ENCODE measurements around the gene LILRB1. TPM values are rescaled to one million over a fixed set of nuclear protein-coding genes. Genes with fewer than 3 reads are reported as not detected.

The LILRB1 gene
- total RNA-seq, 1 donor from 2014 or later = not detected

DNA sequence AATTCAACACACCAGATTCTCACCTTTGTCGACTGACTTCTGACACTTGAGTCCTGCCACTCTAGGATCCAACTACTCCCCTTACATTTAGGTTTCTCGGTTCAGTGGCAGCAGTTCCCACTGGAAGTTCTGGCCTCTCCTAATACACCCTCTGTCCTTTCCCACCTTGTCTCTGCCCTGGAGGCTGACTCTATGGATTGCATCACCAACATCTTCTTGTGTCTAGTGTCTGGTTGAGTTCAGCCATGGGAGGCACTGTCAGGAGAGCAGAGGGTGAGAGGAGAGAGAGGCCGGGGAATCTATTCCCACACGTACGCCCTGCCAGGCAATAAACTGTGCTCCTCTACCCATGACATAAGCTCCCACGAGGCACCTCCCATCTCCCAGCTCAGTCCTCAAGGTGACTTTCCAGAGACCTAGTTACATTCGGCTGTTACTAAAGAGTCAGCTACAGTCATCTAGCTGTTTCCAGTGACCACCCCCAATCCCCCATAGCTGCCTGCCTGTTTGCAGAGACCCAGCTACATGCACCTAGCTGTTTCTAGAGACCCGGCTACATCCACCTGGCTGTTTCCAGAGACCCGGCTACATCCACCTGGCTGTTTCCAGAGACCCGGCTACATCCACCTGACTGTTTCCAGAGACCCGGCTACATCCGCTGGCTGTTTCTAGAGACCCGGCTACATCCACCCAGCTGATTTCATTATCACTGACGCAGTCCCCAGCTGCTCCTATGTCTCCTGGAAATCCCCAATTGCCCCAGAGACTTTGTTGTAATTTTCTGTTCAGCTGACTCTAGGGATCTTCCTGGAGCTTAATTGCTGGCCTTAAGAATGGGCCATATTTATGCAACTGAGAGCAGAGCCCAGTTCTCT is 24.4 kb downstream of the LILRB1 start:
- Mint-ChIP-seq H3K4me1 (ENCODE audit: unreplicated experiment) (no peaks in the 10 kb centered on the region), H3K4me3 (no peak overlapping the region), H3K9me3 (no peaks in the 10 kb centered on the region), H3K36me3 (no peaks in the 10 kb centered on the region), H3K27me3 (no peaks in the 10 kb centered on the region), H3K27ac (no peak overlapping the region)
- no peak for DNase-seq (ENCODE audit: extremely low spot score, unreplicated experiment)
- TF ChIP-seq, protein P1, sequence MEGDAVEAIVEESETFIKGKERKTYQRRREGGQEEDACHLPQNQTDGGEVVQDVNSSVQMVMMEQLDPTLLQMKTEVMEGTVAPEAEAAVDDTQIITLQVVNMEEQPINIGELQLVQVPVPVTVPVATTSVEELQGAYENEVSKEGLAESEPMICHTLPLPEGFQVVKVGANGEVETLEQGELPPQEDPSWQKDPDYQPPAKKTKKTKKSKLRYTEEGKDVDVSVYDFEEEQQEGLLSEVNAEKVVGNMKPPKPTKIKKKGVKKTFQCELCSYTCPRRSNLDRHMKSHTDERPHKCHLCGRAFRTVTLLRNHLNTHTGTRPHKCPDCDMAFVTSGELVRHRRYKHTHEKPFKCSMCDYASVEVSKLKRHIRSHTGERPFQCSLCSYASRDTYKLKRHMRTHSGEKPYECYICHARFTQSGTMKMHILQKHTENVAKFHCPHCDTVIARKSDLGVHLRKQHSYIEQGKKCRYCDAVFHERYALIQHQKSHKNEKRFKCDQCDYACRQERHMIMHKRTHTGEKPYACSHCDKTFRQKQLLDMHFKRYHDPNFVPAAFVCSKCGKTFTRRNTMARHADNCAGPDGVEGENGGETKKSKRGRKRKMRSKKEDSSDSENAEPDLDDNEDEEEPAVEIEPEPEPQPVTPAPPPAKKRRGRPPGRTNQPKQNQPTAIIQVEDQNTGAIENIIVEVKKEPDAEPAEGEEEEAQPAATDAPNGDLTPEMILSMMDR (conservative IDR thresholded peaks at IDR 0.05) = no peak

DNA sequence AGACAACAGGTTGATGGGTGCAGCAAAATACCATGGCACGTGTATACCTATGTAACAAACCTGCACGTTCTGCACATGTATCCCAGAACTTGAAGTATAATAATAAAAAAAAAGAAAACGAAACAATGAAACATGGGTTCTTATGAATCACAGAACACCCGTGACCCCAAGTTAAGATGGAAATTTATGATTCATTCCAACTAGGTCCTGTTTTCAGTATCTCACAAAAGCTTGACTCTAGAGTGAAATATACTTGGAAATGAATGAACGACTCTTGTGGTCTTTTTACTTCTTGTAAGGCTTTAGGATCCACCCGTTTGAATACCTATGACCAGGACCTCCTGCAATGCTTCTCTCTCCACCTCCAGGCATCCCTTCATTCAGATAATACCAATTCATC is 29.0 kb downstream of the LILRB1 start:
- Mint-ChIP-seq H3K27ac (no peak overlapping the region), H3K27me3 (no peaks in the 10 kb centered on the region), H3K36me3 (no peaks in the 10 kb centered on the region), H3K4me3 (no peak overlapping the region), H3K4me1 (ENCODE audit: unreplicated experiment) (no peaks in the 10 kb centered on the region), H3K9me3 (no peaks in the 10 kb centered on the region)
- TF ChIP-seq, protein P1 (conservative IDR thresholded peaks at IDR 0.05) = no peak
- no peak for DNase-seq (ENCODE audit: extremely low spot score, unreplicated experiment)

DNA sequence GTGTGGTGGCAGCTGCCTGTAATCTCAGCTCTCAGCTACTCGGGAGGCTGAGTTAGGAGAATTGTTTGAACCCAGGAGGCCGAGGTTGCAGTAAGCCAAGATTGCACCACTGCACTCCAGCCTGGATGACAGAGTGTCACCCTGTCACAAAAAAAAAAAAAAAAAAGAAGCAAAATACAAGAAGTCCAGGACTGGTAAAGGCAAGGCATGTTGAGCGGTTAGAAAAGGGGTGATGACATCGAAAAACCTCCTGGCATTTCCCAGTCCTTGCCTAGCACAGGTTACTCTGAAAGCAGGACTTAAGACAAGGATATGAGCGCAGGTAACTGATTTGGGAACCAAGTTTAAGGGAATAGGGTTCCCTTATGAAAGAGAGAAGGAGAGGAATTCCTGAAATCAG is 30.0 kb downstream of the LILRB1 start:
- no peaks in the 10 kb centered on the region for H3K27me3 Mint-ChIP-seq
- DNase-seq (ENCODE audit: extremely low spot score, unreplicated experiment) = no peak
- no peak overlapping the region for H3K27ac Mint-ChIP-seq
- no peaks in the 10 kb centered on the region for H3K4me1 Mint-ChIP-seq (ENCODE audit: unreplicated experiment)
- TF ChIP-seq, protein P1 (conservative IDR thresholded peaks at IDR 0.05) = no peak
- H3K9me3 Mint-ChIP-seq = no peaks in the 10 kb centered on the region
- no peaks in the 10 kb centered on the region for H3K36me3 Mint-ChIP-seq
- no peak overlapping the region for H3K4me3 Mint-ChIP-seq

DNA sequence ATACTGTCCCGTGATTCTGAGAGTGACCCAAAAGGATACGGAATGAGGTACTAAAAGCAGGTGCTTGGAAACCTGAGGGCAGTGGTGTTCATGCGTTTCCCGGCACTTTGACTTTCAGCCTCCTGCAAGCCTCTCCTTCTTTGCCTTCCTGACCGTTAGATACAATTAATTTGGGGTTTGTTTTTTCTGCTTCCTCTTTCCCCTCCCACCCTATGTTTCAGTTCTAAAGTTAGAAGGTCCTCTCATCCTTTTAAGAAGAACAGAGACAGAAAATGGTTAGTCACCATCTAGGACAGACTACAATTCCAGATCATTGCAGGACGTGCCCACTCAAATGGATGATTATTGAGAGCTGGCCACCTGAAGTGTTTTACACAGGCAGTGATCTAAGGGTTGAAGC is 30.7 kb downstream of the LILRB1 start:
- TF ChIP-seq, protein P1 (conservative IDR thresholded peaks at IDR 0.05) = no peak
- H3K27me3 Mint-ChIP-seq = no peaks in the 10 kb centered on the region
- H3K36me3 Mint-ChIP-seq = no peaks in the 10 kb centered on the region
- no peaks in the 10 kb centered on the region for H3K9me3 Mint-ChIP-seq
- H3K27ac Mint-ChIP-seq = no peak overlapping the region
- H3K4me1 Mint-ChIP-seq (ENCODE audit: unreplicated experiment) = no peaks in the 10 kb centered on the region
- DNase-seq (ENCODE audit: extremely low spot score, unreplicated experiment) = no peak
- no peak overlapping the region for H3K4me3 Mint-ChIP-seq

DNA sequence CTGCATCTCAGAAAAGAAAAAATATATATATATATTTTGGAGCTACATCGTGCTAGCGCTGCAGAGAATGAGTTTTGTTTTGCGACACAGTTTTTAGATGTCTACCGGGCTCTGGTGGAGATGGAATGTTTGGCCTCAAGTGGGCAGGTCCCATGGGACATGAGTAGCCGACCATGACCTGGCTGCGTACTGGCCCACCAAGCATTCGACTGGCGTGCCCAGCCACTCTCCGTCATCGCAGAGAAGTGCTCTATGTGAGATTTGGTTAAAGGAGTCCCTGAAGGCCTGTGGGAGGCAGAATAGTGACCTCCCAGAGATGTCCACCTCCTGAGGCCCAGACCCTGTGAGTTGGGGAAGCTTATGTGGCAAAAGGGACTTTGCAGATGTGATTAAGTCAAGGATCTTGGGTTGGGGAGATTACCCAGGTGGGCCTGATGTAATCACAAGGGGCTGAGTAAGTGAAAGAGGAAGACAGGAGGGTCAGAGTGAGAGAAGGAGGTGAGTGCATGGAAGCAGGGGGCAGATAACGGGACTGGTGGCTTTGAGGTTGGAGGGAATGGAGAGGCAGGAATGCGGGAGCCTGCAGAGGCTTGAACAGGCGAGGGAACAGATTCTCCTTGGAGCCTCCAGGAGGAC is 31.7 kb downstream of the LILRB1 start:
- no peak overlapping the region for H3K4me3 Mint-ChIP-seq
- no peaks in the 10 kb centered on the region for H3K36me3 Mint-ChIP-seq
- TF ChIP-seq, protein P1 (conservative IDR thresholded peaks at IDR 0.05) = no peak
- H3K4me1 Mint-ChIP-seq (ENCODE audit: unreplicated experiment) = no peaks in the 10 kb centered on the region
- DNase-seq (ENCODE audit: extremely low spot score, unreplicated experiment) = no peak
- no peak overlapping the region for H3K27ac Mint-ChIP-seq
- H3K9me3 Mint-ChIP-seq = no peaks in the 10 kb centered on the region
- no peaks in the 10 kb centered on the region for H3K27me3 Mint-ChIP-seq

Measured in type B pancreatic cell (in vitro differentiated cells).